Measurements from ENCODE around the gene MEF2C. TPM values are rescaled to one million over a fixed set of nuclear protein-coding genes. Genes with fewer than 3 reads are reported as not detected.

The MEF2C gene
- polyA plus RNA-seq, 3 donors, result 32.0 to 89.3 (median 88.3) TPM

GRCh38 chr5:88725454-88725853 is 157.5 kb downstream of the MEF2C start:
- Histone ChIP-seq H3K27me3 (ENCODE audit: control insufficient read depth in 2 of 2, insufficient read depth in 2 of 2, low read length in 2 of 2) (no peaks in the 10 kb centered on the region), H3K9ac (ENCODE audit: insufficient read depth, low read length, poor library complexity, severe bottlenecking) (no peak overlapping the region), H2AFZ (ENCODE audit: insufficient read depth, low read depth, low read length, poor library complexity, severe bottlenecking) (no peak overlapping the region), H3K4me3 (replicated peaks in 1 of 3; ENCODE audit: low read depth in 2 of 3, low read length in 3 of 3) (no peak overlapping the region), H3K79me2 (ENCODE audit: insufficient read depth, low read length) (no peaks in the 10 kb centered on the region), H3K4me1 (ENCODE audit: control insufficient read depth in 1 of 2, insufficient read depth in 2 of 2, low read length in 2 of 2) (no peaks in the 10 kb centered on the region), H3K9me3 (replicated peaks in 1 of 2; ENCODE audit: control insufficient read depth in 1 of 2, insufficient read depth in 1 of 2, low read length in 2 of 2) (no peaks in the 10 kb centered on the region), H4K20me1 (ENCODE audit: insufficient read depth, low read length) (peaks cover 8% of the 10 kb centered on the region), H3K4me2 (replicated peaks; ENCODE audit: extremely low read depth, low read length, poor library complexity, severe bottlenecking) (no peak overlapping the region), H3K36me3 (replicated peaks in 1 of 2; ENCODE audit: control insufficient read depth in 1 of 2, insufficient read depth in 2 of 2, low read length in 2 of 2) (peaks cover 87 to 90% of the 10 kb centered on the region in 2 donors), H3K27ac (ENCODE audit: low read depth in 1 of 2, low read length in 2 of 2) (no peak overlapping the region)
- no peak overlapping the region for H3K27ac Mint-ChIP-seq
- H3K4me3 Mint-ChIP-seq, result no peak overlapping the region
- no peak for TF ChIP-seq CTCF (IDR thresholded peaks at IDR 0.05)
- no peaks in the 10 kb centered on the region for H3K9me3 Mint-ChIP-seq
- DNase-seq, result no peak
- no peaks in the 10 kb centered on the region for H3K27me3 Mint-ChIP-seq (ENCODE audit: low read depth in 3 of 3)
- intact Hi-C loops (cut with micrococcal nuclease), result no loop called here
- peaks cover 74 to 77% of the 10 kb centered on the region in 2 donors for H3K36me3 Mint-ChIP-seq
- WGBS (ENCODE audit: insufficient coverage), result no CpG with 5 or more reads among the region's 3 CpGs
- H3K4me1 Mint-ChIP-seq, result no peaks in the 10 kb centered on the region

GRCh38 chr5:88724201-88724600 is 158.8 kb downstream of the MEF2C start:
- no peaks in the 10 kb centered on the region for H3K9me3 Mint-ChIP-seq
- no peak overlapping the region for H3K4me2 ChIP-seq (replicated peaks; ENCODE audit: extremely low read depth, low read length, poor library complexity, severe bottlenecking)
- peaks cover 8% of the 10 kb centered on the region for H4K20me1 ChIP-seq (ENCODE audit: insufficient read depth, low read length)
- H3K4me3 ChIP-seq (replicated peaks in 1 of 3; ENCODE audit: low read depth in 2 of 3, low read length in 3 of 3), result no peak overlapping the region
- H3K4me1 Mint-ChIP-seq, result no peaks in the 10 kb centered on the region
- H3K9ac ChIP-seq (ENCODE audit: insufficient read depth, low read length, poor library complexity, severe bottlenecking), result no peak overlapping the region
- H3K9me3 ChIP-seq (replicated peaks in 1 of 2; ENCODE audit: control insufficient read depth in 1 of 2, insufficient read depth in 1 of 2, low read length in 2 of 2), result no peaks in the 10 kb centered on the region
- no CpG with 5 or more reads among the region's 2 CpGs for WGBS (ENCODE audit: insufficient coverage)
- H3K36me3 ChIP-seq (replicated peaks in 1 of 2; ENCODE audit: control insufficient read depth in 1 of 2, insufficient read depth in 2 of 2, low read length in 2 of 2), result peaks cover 94 to 97% of the 10 kb centered on the region in 2 donors
- no peak overlapping the region for H3K27ac ChIP-seq (ENCODE audit: low read depth in 1 of 2, low read length in 2 of 2)
- peaks cover 77 to 79% of the 10 kb centered on the region in 2 donors for H3K36me3 Mint-ChIP-seq
- H3K27ac Mint-ChIP-seq, result no peak overlapping the region
- no peaks in the 10 kb centered on the region for H3K79me2 ChIP-seq (ENCODE audit: insufficient read depth, low read length)
- no peaks in the 10 kb centered on the region for H3K27me3 Mint-ChIP-seq (ENCODE audit: low read depth in 3 of 3)
- H2AFZ ChIP-seq (ENCODE audit: insufficient read depth, low read depth, low read length, poor library complexity, severe bottlenecking), result no peak overlapping the region
- H3K4me1 ChIP-seq (ENCODE audit: control insufficient read depth in 1 of 2, insufficient read depth in 2 of 2, low read length in 2 of 2), result no peaks in the 10 kb centered on the region
- no peak for TF ChIP-seq CTCF (IDR thresholded peaks at IDR 0.05)
- intact Hi-C loops (cut with micrococcal nuclease), result no loop called here
- H3K4me3 Mint-ChIP-seq, result no peak overlapping the region
- no peak for DNase-seq
- no peaks in the 10 kb centered on the region for H3K27me3 ChIP-seq (ENCODE audit: control insufficient read depth in 2 of 2, insufficient read depth in 2 of 2, low read length in 2 of 2)

All from CD14-positive monocyte (primary cell).